Measurements from ENCODE around the gene RAD23A. TPM values are rescaled to one million over a fixed set of nuclear protein-coding genes. Genes with fewer than 3 reads are reported as not detected.

Gene RAD23A
- total RNA-seq, 1 donor from 2014 or later = 40.6 TPM

DNA sequence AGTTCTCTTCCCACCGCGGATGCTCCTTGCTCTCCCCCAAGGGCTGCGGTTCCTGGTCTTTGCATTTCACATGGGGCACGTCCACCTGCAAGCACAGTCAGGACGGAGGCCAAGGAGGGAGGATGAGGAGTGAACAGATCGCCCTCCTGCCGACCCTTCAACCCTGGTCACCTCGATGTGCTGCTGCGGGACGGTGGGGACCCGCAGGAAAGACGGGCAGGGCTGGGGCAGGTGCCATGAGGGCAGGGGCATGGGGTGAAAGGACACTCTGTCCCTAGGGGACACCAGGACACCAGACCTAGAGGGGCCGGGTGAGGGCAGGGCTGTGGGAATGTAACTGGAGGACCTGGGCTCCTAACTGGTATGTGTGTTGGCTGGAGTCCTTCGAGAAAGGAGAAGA lies 27.4 kb upstream of the RAD23A start:
- no peaks in the 10 kb centered on the region for H3K27me3 ChIP-seq (ENCODE audit: insufficient read depth, low read length)
- no peak overlapping the region for H3K27ac Mint-ChIP-seq (ENCODE audit: unreplicated experiment)
- peaks cover 4% of the 10 kb centered on the region for H3K4me1 Mint-ChIP-seq (ENCODE audit: low read depth, unreplicated experiment)
- H3K36me3 ChIP-seq (ENCODE audit: insufficient read depth, low read length) = peaks cover 5% of the 10 kb centered on the region
- H2AFZ ChIP-seq (ENCODE audit: low read depth, low read length) = no peak overlapping the region
- FAIRE-seq (no peak), DNase-seq (ENCODE audit: low read depth) (no peak)
- H3K27me3 Mint-ChIP-seq (ENCODE audit: low read depth, unreplicated experiment) = peaks cover 3% of the 10 kb centered on the region
- no peak overlapping the region for H3K4me2 ChIP-seq (ENCODE audit: low read length)
- no peak overlapping the region for H3K4me3 Mint-ChIP-seq (ENCODE audit: unreplicated experiment)
- no peak overlapping the region for H3K9ac ChIP-seq (ENCODE audit: low read length)
- no peak overlapping the region for H3K27ac ChIP-seq (ENCODE audit: low read depth, low read length)
- H3K9me3 Mint-ChIP-seq (ENCODE audit: unreplicated experiment) = no peaks in the 10 kb centered on the region
- no peak overlapping the region for H3K4me3 ChIP-seq (ENCODE audit: insufficient read depth, low read depth, low read length)
- H3K36me3 Mint-ChIP-seq (ENCODE audit: low read depth, unreplicated experiment) = peaks cover 6% of the 10 kb centered on the region
- no peak for TF ChIP-seq EZH2 (IDR thresholded peaks at IDR 0.05; ENCODE audit: insufficient read depth, low read length)
- TF ChIP-seq, protein P1, sequence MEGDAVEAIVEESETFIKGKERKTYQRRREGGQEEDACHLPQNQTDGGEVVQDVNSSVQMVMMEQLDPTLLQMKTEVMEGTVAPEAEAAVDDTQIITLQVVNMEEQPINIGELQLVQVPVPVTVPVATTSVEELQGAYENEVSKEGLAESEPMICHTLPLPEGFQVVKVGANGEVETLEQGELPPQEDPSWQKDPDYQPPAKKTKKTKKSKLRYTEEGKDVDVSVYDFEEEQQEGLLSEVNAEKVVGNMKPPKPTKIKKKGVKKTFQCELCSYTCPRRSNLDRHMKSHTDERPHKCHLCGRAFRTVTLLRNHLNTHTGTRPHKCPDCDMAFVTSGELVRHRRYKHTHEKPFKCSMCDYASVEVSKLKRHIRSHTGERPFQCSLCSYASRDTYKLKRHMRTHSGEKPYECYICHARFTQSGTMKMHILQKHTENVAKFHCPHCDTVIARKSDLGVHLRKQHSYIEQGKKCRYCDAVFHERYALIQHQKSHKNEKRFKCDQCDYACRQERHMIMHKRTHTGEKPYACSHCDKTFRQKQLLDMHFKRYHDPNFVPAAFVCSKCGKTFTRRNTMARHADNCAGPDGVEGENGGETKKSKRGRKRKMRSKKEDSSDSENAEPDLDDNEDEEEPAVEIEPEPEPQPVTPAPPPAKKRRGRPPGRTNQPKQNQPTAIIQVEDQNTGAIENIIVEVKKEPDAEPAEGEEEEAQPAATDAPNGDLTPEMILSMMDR (IDR thresholded peaks at IDR 0.05; ENCODE audit: insufficient read depth, low read depth, low read length) = no peak
- H4K20me1 ChIP-seq (ENCODE audit: insufficient read depth, low read length) = no peaks in the 10 kb centered on the region
- H3K79me2 ChIP-seq (ENCODE audit: insufficient read depth, low read length) = no peaks in the 10 kb centered on the region
- H3K9me3 ChIP-seq (ENCODE audit: insufficient read depth, low read depth, low read length) = no peaks in the 10 kb centered on the region
- peaks cover 4% of the 10 kb centered on the region for H3K4me1 ChIP-seq (ENCODE audit: insufficient read depth, low read length)

DNA sequence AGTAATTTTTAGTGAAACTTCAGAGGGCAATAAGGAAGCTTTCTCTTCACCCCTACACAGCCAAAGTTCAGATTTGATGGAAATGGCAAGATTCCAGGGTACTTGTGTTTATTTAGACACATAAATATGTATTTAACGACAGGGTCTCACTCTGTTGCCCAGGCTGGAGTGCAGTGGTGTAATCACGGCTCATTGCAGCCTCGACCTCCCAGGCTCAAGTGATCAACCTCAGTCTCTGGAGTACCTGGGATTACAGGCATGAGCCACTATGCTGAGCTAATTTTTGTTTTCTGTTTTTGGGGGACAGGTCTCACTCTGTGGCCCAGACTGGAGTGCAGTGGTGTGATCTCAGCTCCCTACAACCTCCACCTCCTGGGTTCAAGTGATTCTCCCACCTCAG lies 24.6 kb upstream of the RAD23A start:
- Histone ChIP-seq H3K9me3 (ENCODE audit: insufficient read depth, low read depth, low read length) (no peaks in the 10 kb centered on the region), H3K79me2 (ENCODE audit: insufficient read depth, low read length) (no peaks in the 10 kb centered on the region), H3K27ac (ENCODE audit: low read depth, low read length) (no peak overlapping the region), H3K36me3 (ENCODE audit: insufficient read depth, low read length) (peaks cover 20% of the 10 kb centered on the region), H3K4me3 (ENCODE audit: insufficient read depth, low read depth, low read length) (no peak overlapping the region), H3K4me2 (ENCODE audit: low read length) (no peak overlapping the region), H4K20me1 (ENCODE audit: insufficient read depth, low read length) (no peaks in the 10 kb centered on the region), H2AFZ (ENCODE audit: low read depth, low read length) (no peak overlapping the region), H3K9ac (ENCODE audit: low read length) (no peak overlapping the region), H3K27me3 (ENCODE audit: insufficient read depth, low read length) (no peaks in the 10 kb centered on the region), H3K4me1 (ENCODE audit: insufficient read depth, low read length) (peaks cover 3% of the 10 kb centered on the region)
- Mint-ChIP-seq H3K9me3 (ENCODE audit: unreplicated experiment) (no peaks in the 10 kb centered on the region), H3K4me1 (ENCODE audit: low read depth, unreplicated experiment) (peaks cover 2% of the 10 kb centered on the region), H3K36me3 (ENCODE audit: low read depth, unreplicated experiment) (peaks cover 15% of the 10 kb centered on the region), H3K27me3 (ENCODE audit: low read depth, unreplicated experiment) (no peaks in the 10 kb centered on the region), H3K4me3 (ENCODE audit: unreplicated experiment) (no peak overlapping the region), H3K27ac (ENCODE audit: unreplicated experiment) (no peak overlapping the region)
- FAIRE-seq (no peak), DNase-seq (ENCODE audit: low read depth) (no peak)
- no peak for TF ChIP-seq EZH2 (IDR thresholded peaks at IDR 0.05; ENCODE audit: insufficient read depth, low read length)
- TF ChIP-seq, protein P1 (IDR thresholded peaks at IDR 0.05; ENCODE audit: insufficient read depth, low read depth, low read length) = no peak

DNA sequence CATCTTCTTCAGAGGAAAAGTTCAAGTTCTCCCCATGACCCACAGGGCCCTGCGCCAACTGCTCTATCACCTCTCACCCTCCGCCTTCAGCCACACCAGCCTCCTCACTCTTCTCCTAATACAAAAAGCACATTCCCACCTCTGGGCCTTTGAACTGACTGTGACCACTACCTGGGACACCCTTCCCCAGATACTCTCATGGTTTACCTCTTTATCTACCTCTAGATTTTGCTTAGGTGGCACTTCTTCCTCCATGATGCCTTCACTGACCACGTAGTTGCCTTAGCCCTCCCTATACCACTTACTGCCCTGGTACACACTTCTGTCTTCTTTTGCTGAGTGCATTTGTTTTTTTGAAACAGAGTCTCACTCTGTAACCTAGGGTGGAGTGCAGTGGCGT lies 22.7 kb upstream of the RAD23A start:
- H3K36me3 ChIP-seq (ENCODE audit: insufficient read depth, low read length) = peaks cover 21% of the 10 kb centered on the region
- peaks cover 5% of the 10 kb centered on the region for H4K20me1 ChIP-seq (ENCODE audit: insufficient read depth, low read length)
- Mint-ChIP-seq H3K36me3 (ENCODE audit: low read depth, unreplicated experiment) (peaks cover 21% of the 10 kb centered on the region), H3K9me3 (ENCODE audit: unreplicated experiment) (no peaks in the 10 kb centered on the region), H3K4me3 (ENCODE audit: unreplicated experiment) (no peak overlapping the region), H3K27ac (ENCODE audit: unreplicated experiment) (no peak overlapping the region), H3K4me1 (ENCODE audit: low read depth, unreplicated experiment) (peaks cover 2% of the 10 kb centered on the region), H3K27me3 (ENCODE audit: low read depth, unreplicated experiment) (no peaks in the 10 kb centered on the region)
- H3K4me1 ChIP-seq (ENCODE audit: insufficient read depth, low read length) = peaks cover 3% of the 10 kb centered on the region
- no peak overlapping the region for H3K9ac ChIP-seq (ENCODE audit: low read length)
- FAIRE-seq (no peak), DNase-seq (ENCODE audit: low read depth) (no peak)
- no peak overlapping the region for H3K4me2 ChIP-seq (ENCODE audit: low read length)
- H3K79me2 ChIP-seq (ENCODE audit: insufficient read depth, low read length) = no peaks in the 10 kb centered on the region
- no peaks in the 10 kb centered on the region for H3K27me3 ChIP-seq (ENCODE audit: insufficient read depth, low read length)
- H3K4me3 ChIP-seq (ENCODE audit: insufficient read depth, low read depth, low read length) = no peak overlapping the region
- H3K27ac ChIP-seq (ENCODE audit: low read depth, low read length) = no peak overlapping the region
- no peaks in the 10 kb centered on the region for H3K9me3 ChIP-seq (ENCODE audit: insufficient read depth, low read depth, low read length)
- TF ChIP-seq, protein P1 (IDR thresholded peaks at IDR 0.05; ENCODE audit: insufficient read depth, low read depth, low read length) = no peak
- TF ChIP-seq EZH2 (IDR thresholded peaks at IDR 0.05; ENCODE audit: insufficient read depth, low read length) = no peak
- H2AFZ ChIP-seq (ENCODE audit: low read depth, low read length) = no peak overlapping the region

All from astrocyte (in vitro differentiated cells and primary cell).